Activated CD4-positive, CD25-positive, alpha-beta regulatory T cell (primary cell): ENCODE data around the gene DPP6.
"Not testable (repeated sequence)": the region's sequence is repeated elsewhere in the genome, so short reads cannot be mapped to it uniquely, and the experiment has no call there.

ENCODE experiments used
- DNase-seq, 4 experiments: peaks; one replicate each; lab custom pipeline; 2025; lab: John Stamatoyannopoulos, UW

The DPP6 gene

DNA sequence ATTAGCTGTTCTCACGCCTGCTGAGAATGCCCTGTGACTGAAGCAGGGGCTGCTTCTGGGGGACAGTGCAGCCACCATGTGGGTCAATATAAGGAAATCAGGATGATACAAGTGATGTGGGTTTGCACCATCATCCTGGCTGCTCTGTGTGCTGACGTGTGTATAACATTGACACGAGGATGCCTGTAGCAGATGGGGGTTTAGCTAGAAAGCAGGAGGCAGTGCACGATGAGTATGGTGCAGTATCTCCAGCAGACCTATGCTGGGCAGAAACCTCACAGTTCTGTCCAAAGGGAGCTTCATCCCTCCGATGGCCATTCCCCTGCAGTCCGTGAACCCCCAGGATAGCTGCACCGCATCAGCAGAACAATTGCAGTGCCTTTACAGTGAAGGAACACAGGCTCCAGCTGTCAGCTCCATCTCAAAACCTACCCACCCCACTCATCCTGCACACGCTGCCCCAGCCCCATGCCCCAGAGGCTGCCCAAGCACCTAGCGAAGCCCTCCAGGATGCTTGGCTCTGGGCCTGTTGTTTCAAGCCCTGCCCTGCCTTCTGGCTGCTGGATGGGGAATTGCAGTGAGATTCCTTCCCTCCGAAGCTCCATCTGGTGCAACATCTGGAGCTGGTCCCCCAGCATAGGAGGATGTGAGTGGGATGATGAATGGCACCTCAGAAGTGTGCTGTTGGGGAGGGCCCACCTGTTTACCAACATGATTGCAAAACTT lies 96.8 kb downstream of the DPP6 start:
- DNase-seq, result not testable (repeated sequence)

DNA sequence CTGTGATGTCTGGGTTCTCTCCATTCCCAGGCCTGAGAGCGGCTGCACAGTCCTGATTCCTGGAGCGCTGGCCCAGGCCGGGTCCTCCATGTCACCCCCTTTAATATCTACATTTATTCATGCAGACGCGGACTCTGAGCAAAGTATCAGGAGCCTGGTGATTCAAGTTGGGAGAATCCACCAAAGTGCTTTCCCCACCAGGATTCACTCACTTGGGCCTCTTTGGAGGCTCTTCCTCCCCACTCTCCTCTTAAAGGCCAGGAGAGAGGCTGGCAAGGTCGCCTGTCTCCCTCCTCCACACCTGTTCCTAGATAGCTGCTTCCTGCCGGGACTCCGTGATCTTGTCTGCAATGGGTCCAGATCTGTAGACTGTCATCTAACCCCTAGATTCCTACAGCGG lies 98.5 kb downstream of the DPP6 start:
- not testable (repeated sequence) for DNase-seq

DNA sequence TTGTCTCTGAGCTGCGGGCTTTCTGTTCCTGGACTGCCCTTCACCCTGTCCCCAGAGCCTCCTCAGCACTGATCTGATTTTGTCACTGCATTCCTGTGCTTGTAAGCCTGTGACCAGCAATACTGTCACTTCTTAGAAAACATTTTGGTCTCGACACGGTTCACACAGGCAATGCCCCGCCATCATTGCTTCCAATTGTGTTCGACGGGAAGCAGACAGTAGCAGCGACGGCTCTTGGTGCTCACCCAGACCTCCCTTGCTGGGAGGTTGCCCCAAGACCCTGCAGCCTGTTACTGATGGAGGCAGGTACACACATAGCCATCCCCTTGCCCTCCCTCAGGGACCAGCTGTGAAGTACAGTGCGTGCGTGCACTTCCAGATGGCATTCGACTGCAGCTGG lies 99.1 kb downstream of the DPP6 start:
- DNase-seq, result not testable (repeated sequence)

DNA sequence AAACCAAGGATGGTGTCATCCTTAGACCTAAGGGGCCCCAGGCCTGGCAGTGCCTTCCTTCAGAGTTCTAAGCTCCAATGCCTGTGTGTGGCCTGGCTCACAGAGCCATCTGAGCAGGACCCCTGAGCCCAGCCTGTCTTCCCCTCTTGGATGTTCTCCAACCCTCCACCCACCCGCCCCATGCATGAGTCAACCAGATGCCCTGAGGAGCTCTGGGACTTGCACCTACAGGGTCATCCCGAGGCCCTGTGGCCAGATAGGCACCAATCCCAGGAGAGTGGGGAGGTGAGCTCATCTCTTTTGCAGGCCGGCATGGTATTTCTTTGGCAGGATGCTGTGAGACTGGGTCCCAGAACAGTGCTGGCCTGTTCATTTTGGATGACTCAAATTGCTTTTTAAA lies 103.7 kb downstream of the DPP6 start:
- DNase-seq, result not testable (repeated sequence)

DNA sequence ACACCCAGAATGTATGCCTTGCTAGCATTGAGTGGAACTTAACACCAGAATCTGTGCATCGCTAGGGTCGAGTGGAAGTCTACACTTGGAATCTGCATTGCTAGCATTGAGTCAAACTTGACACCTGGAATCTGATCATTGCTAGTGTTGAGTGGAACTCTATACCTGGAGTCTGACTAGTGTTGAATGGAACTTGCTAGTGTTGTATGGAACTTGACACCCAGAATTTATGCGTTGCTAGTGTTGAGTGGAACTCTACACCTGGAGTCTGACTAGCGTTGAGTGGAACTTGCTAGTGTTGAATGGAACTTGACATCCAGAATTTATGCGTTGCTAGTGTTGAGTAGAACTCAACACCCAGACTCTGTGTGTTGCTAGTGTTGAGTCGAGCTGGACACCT lies 110.7 kb downstream of the DPP6 start:
- DNase-seq, result not testable (repeated sequence)

DNA sequence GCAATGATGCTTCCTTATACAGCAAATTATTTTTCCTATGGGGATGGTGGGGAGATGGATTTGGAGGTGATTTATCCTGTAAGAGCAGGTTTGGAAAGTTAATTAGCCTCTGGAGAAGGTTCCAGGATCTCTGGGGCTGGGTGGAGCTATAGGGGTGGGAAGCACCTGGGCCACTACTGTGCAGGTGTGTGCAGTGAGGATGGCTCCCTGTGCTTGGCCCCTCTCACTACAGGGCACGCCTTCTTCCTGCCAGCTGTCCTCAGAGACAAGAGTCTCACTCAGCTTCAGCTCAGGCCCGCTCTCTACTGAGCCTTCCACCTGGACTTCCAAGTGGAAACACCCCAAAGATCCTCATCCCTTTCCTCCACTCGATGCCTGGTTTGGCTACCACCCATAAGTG lies 111.4 kb downstream of the DPP6 start:
- DNase-seq, result not testable (repeated sequence)

DNA sequence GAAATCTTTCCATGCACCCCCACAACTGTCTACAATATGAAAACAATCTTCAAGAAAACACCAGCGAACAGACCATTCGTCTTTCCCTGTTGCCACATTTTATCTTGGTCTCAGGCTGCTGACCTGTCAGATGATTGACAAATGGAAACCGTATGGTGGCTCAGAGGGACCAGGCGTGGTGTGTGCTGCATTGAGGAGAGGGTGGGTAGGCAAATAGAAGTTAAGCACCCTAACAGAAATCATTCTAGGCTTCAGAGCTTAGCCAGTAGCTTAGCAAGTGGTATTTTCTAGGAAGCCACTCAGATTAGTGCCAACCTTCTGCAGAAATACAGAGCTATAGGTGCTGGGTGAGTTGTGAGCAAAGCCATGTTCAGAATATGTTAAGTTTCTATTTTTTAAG lies 114.9 kb downstream of the DPP6 start:
- no peak for DNase-seq

DNA sequence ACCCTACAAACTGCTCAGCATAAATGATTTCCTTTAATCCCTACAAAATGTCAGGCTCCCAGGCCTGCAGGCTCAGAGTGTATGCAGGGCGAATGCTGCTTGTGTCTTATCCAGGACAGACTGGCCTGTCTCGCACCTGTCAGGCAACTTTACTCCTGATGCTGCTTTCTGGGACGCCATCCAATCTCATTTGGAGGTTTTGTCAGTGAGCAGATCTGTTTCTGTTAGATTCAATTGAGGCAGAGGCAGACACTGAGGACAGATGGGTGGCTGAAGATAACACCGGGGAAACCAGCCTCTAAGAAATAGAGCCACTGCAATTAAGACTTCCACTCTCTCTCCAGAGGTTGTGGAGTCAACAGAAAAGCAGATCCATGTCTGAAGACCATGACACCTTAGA lies 115.6 kb downstream of the DPP6 start:
- DNase-seq, result no peak

DNA sequence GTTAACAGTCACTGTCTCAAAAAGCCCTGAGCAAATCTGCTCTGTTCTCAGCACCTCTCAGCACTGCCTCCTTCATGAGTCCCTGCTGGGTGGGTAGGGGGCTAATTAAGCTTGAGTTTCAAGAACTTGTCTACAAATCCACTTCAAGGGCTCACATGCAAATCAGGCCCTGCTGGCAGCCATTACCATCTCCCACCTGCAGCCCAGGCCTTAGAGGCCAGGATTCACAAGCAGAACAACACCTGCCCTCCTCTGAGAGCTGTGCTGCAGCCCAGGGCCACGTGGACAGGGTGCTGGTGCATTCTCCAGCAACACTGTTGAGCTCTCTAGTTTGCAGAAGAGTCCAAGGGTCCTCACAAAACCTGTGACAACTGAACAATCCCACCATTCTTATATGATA lies 119.2 kb downstream of the DPP6 start:
- DNase-seq, result no peak

DNA sequence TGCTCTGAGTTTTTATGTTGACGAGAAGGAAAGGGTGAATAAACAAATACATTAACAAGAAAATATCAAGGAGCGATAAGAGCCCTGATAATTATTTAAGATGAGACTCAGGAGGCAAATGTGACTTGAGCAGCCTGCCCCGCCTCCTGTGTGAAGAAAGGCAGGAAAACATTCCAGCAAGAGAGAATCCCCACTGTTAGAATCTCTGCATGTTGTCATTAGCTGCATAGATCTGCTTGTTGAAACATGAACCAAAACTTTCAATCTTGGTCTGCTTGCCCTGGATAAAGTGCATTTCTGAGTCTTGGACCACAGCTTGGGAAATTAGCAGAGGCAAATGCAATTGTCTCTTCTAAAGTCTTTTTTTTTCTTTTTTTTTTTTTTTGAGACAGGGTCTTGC lies 120.0 kb downstream of the DPP6 start:
- no peak for DNase-seq

DNA sequence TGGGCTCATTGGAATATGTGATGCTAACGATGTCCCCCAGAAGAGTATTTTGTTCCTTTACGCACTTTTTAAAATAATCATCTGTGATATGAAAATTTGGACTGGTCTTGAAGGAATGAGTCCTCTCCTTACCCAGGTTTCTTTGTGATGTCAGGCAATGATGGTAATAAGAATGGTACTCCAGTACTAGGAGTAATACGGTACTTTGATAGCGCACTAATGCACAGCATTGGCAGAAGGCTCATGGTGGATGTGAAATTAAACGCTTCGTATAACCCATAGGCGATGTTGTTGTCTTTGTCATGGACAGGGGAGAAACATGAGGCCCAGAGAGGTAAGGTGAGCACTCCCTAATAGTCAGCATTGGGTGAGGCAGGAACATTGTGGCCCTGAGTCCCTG lies 125.4 kb downstream of the DPP6 start:
- DNase-seq, result no peak

DNA sequence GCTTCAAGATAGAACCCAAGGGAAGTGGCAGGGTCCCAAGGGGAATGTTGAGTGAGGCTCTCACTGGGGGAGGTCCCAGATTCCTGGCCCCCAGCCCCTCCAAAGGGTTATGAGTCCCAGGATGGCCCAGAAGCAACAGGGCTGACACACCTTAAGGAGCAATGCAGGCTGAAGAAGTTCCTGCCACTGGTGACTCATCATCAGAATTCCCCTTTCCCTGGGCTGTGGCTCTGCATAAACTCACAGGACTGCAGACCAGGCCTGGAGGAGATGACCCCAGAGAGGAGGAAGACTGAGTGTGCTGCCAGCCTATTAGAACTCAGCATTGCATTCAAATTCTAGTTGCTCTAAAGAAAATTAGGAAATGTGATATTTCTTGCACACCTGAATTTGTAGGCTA lies 126.7 kb downstream of the DPP6 start:
- DNase-seq, result no peak

DNA sequence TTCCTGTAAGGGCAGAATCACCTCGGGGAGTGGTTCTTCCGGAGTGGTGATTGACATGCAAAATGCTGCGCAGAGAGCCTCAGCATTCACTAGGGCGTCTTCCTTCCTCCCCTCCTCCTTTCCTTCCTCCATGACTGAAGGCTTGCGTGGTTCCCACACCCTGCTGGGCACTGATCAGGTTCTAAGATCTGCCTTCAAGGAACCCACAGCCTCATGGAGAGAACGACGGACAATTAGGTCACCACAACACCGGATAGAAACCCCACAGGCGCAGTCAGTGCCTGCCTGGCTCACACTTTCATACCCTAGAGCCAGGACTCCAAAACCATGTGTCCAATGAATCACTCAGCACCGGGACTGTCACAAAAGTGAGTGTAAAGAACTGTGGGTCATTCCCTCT lies 131.3 kb downstream of the DPP6 start:
- no peak for DNase-seq

DNA sequence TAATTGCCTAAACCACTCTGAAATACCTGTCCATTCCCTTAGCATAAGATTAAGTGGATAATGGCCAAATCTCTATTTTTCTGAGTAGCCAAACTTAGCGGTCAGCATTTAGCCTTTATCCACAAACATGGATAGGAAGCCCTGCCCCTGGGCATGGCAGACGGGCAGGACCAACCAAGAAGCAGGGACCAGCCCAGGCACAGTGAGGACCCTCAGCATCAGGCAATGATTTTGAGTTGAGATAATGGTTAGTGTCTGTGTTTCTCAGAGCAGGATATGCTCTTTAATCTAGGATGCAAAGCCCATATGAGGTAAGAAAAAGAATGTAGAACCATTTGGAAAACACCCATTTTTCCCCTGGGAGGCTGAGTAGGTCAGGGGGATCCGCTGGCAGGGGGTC lies 131.7 kb downstream of the DPP6 start:
- no peak for DNase-seq

DNA sequence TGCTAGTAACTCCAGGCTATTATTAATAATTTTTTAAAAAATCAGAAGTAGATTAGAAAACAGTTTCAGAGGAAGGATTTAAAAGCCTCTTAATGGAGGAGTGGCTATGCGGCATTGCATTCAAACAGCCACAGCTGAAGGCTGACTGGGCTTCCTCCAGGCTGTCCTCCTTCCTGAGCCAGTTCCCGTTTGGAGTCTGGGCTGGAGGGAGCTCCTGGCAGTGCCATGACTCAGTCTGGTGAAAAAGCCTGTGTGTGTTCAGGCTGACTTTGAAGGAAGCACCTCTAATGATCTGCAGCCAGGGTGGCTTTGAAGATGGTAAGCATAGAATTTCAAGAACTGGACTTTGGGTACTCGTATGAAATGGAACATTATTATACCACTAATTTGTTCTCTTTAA lies 134.6 kb downstream of the DPP6 start:
- no peak for DNase-seq

DNA sequence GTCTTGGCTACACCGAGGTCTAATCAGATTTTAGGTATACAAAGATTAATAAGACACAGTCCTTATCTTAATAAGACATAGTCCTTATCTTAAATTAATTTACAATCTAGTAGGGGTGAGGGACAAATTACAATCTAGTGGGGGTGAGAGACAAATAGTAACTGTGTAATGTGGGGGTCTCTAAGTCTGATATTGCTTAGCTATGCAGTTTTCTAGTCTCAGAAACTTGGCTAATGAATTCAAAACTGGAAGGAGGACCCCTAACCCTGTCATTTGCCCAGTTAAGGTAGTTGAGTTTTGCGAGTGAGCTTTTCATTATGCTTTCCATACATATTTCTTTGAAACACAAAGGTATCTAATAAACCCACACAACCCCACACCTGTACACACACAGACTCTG lies 136.1 kb downstream of the DPP6 start:
- no peak for DNase-seq

DNA sequence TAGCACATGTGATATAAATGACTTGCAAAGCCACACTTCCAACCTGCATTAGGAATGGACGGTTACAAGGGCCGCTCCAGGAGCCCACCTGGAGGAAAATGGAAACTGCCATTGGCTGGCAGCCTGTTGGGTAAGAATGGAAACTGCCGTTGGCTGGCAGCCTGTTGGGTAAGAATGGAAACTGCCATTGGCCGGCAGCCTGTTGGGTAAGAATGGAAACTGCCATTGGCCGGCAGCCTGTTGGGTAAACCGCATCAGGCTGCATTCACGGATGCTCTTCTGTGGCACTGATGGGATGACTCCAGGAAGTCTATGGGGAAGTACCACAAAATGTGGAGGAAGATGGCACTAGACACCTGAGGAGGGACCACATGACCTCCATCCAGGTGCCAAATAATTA lies 143.1 kb downstream of the DPP6 start:
- DNase-seq, result no peak

DNA sequence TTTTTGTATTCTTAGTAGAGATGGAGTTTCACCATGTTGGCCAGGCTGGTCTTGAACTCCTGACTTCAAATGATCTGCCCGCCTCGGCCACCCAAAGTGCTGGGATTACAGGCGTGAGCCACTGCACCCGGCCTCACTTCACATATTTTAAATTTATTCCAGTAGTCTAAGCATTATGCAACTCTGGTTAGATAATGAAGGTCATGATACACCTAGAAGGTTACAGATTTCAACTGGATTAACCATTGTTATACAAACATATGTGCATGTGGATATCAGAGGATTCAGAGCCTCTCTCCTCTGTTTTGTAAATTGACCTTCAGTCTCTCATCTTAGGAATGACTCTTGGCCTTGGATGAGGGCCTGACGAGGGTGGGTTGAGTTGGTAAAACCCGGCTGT lies 146.3 kb downstream of the DPP6 start:
- no peak for DNase-seq

DNA sequence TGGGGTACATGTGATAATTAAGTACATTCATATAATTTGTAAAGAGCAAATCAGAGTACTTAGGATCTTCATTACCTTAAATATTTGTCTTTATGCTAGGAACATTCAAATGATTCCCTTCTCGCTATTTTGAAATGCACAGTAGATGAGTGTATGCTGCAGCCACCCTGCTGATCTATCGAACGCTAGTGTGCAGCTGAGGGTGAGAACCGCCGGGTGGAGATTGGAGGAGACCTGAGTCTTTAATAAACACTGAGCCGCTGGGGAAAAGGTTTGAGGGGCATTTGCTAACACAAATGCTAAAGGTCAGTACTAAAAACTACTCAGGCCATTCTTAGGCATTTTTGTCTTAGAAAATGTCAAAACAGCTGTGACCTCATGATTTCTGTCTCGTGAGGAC lies 148.0 kb downstream of the DPP6 start:
- no peak for DNase-seq

DNA sequence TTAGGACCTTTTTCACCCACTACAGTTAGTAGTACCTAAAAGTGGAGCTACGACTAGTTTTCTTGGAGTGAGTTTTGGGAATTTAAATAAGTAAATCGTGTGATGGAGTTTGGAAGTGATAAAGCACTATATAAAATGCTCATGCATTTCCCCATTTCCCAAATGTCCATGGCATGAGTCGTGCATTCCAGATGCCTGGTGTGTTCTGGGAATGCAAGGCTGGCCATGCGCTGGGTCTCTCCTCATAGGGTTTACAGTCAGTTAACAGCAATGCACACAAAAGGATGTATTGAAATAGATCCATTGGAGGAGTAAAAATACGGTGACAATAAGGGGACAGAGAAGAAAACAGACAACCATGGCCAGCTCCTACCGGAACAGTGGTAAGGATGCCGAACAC lies 149.8 kb downstream of the DPP6 start:
- no peak for DNase-seq

DNA sequence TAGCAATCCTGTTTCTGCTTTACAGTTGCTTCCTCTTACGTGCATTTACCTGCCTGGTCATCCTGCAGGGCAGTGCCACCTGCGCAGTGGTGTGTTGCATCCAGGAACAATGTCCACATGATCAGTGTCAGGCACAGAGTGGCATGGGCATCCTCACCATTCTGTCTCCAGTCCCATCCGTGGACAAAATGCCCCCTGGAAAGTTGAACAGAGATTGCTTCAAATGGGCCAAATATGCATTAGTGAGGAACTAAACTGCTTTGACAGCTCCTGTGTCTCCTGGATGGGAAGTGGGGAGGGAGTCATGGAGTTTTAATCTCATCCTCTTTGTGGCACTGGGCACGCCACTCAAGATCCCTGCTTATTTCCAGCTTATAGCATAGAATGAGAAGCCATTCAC lies 151.8 kb downstream of the DPP6 start:
- no peak for DNase-seq

DNA sequence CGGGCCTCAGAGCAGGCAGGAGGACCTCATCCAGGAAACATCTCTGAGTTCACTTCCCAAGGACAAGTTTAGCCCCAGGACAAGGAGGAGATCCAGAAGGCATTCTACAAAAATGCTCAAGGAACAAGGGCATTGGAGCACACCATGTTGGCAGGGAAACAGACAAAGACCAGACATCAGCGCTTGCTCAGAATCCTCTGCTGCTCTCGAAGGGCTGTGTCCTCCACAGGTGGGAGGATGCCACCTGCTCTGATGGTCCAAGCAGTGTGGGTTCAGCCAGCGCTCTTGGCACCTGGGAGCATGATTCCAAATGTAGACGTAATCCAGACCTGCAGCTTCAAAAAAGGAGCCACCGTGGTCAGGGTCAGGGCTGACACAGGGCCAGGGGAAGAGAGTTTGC lies 160.7 kb downstream of the DPP6 start:
- DNase-seq, result no peak

DNA sequence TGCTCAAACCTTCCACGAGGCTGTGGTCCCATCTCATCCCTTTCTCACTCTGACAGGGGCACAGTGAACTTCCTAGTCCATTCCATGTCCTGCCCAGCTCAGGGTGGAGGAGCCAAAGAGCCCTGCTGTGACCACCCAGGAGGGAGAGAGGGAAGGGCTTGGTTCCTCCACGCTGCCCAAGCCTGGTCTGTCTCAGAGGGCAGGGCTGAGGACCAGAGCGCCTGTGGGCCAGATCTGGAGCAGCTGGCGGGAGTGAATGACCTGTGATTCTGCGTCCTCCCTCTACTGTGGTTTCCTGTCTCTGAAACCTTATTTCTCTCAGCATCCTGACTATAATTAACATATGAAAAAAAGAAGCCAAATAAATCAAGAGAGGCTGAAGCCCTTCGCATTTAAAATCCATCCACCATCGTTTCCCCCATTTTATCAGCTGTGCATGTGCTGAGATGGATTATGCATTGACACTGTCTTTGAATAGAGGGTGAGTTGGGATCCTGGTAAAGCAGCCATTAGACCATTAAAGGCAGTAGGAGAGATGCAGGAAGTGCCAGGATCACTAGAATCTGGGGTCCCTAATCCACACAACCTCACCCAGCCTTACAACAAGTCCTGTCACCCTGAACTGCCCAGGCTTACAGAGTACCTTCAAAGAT lies 165.6 kb downstream of the DPP6 start:
- DNase-seq, result no peak

DNA sequence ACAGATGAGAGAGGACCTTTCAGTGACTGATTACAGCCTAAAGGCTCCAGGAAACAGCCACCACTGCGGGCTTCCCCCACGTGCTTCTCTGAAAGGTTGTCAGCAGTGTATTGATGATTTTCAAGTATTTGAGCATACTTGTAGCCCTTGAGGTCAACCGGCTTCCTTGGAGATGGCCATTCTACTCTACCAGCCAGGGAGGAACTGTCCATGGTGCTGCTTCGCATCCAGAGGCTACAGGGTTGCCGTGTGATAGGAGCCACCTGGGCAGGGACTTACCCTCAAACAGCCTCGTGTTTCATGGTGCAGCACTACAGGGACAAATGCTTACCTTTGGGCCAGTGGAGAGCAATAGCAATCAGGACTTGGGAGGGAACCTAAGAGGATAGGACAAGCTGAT lies 179.5 kb downstream of the DPP6 start:
- DNase-seq, result no peak
